Activated naive CD8-positive, alpha-beta T cell (primary cell): ENCODE results near the gene DISC1.
"Not testable (repeated sequence)": the region's sequence is repeated elsewhere in the genome, so short reads cannot be mapped to it uniquely, and the experiment has no call there.

Experiments
- H3K27ac Mint-ChIP-seq: one replicate; pipeline ENCODE4 v1.8.0; 2021; ENCODE audit warnings: mixed read lengths
- H3K27me3 Mint-ChIP-seq: one replicate; pipeline ENCODE4 v1.8.0; 2021; ENCODE audit warnings: mixed read lengths
- H3K36me3 Mint-ChIP-seq: one replicate; pipeline ENCODE4 v1.8.0; 2021; ENCODE audit warnings: mixed read lengths
- H3K4me1 Mint-ChIP-seq: one replicate; pipeline ENCODE4 v1.8.0; 2021; ENCODE audit warnings: low read depth, mixed read lengths
- H3K4me3 Mint-ChIP-seq: one replicate; pipeline ENCODE4 v1.8.0; 2021; ENCODE audit warnings: mild to moderate bottlenecking, mixed read lengths
- H3K9me3 Mint-ChIP-seq: one replicate; pipeline ENCODE4 v1.8.0; 2021; ENCODE audit warnings: low read depth, mixed read lengths

The DISC1 gene

DNA sequence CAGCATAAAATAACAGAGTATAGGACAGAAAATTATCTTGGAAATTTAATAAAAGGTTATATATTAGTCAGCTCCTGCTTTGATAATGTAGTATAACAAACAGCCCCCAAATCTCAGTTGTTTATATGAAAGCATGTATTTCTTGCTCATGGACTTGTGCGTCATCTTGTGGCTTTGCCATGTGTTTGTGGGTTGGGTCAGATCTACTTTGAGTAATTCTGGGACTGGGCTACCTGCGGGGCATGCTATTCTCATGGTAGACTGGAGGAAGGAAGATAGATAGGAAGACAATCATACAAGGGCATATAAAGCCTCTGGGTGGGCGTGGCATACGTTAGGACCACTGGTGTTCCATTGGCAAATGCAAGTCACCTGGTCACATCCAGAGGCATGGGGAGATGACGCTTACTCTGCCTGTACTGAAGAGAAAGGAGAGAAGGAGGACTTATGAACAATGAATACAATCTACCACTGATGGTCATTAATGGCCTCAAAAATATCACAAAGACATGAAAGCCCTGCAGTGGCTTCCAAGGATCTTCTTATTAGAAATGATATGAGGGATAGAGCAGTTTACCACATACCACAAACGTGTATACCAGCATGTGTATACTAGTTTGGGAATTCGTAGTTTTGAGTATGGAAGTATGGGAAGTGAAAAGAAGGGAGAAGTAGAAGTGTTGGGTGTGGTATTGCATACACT is 267.0 kb downstream of the DISC1 start:
- H3K9me3 Mint-ChIP-seq, result no peaks in the 10 kb centered on the region
- no peak overlapping the region for H3K27ac Mint-ChIP-seq
- H3K4me1 Mint-ChIP-seq, result peaks cover 4% of the 10 kb centered on the region
- peaks cover 13% of the 10 kb centered on the region for H3K36me3 Mint-ChIP-seq
- no peak overlapping the region for H3K4me3 Mint-ChIP-seq
- no peaks in the 10 kb centered on the region for H3K27me3 Mint-ChIP-seq

DNA sequence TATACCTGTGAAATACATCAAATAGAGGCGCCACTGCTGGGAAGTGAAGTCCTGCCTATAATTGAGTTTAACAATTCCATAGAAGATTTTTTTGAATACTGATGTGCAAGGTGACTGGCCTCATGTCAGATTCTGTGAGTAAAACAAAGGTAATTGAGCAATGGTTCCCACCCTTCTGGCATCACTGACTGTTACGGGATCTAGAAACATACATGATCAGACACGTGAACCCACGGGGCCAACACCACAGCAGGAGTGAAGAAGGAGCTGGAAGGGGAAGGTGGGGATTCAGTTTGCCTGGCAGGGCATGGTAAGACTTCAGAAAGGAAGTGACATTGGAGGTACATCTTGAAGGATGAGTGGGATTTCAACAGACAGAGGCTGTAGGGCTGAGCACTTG is 270.2 kb downstream of the DISC1 start:
- Mint-ChIP-seq H3K27me3 (no peaks in the 10 kb centered on the region), H3K4me3 (no peak overlapping the region), H3K4me1 (peaks cover 4% of the 10 kb centered on the region), H3K27ac (no peak overlapping the region), H3K36me3 (peaks cover 11% of the 10 kb centered on the region), H3K9me3 (no peaks in the 10 kb centered on the region)

DNA sequence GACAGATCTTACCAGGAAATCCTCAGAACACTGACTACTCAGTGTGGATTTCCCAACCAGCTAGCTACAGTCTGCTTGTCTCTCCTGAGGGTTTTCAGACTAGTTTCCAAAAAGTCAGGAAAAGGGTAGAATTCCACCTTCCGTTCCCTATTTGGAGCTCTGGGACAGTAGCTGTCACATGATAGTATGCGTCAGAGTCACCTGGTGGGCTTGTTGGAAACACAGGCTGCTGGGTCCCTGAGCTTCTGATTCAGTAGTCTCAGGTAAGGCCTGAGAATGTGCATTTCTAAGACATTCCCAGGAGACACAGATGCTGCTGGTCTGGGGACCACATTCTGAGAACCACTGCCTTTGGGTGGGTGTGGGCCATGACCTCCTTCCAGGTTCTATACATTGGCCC is 272.5 kb downstream of the DISC1 start:
- Mint-ChIP-seq H3K4me3 (no peak overlapping the region), H3K27me3 (no peaks in the 10 kb centered on the region), H3K27ac (no peak overlapping the region), H3K9me3 (no peaks in the 10 kb centered on the region), H3K4me1 (peaks cover 4% of the 10 kb centered on the region), H3K36me3 (peaks cover 19% of the 10 kb centered on the region)

DNA sequence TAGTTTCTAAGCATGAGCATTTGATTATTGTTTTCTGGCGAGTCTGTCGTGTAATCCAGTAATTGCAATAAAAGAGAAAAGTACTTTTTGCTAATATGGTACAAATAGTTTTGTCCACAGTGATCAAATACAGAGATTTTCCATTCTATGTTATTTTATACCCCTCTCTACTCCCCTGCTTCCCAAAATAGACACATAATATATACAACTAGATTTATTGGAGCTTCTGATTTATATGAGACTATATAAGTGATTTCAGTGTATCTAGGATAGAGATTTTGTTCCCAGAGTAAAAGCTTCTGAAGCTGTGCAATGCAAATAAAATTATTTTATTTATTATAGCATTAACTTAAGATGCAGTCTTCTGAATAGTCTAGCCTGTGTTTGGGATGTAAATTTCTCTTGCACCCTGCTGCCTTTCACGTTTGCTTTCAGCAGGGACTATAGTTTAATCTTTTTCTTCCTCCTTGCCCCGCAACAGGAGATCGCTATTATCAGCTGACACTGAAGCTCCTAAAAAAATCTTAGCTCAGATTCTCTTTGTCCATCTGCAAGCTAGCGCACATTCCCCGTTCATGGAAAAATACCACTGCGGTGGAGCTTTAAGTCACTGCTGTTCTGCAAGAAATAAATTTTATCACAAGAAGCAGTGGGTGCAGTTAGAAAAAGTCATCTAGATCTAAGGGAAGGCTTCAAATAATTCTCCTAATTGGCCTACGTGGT is 273.3 kb downstream of the DISC1 start:
- Mint-ChIP-seq H3K27ac (no peak overlapping the region), H3K27me3 (no peaks in the 10 kb centered on the region), H3K4me3 (no peak overlapping the region), H3K36me3 (peaks cover 22% of the 10 kb centered on the region), H3K9me3 (no peaks in the 10 kb centered on the region), H3K4me1 (peaks cover 4% of the 10 kb centered on the region)

DNA sequence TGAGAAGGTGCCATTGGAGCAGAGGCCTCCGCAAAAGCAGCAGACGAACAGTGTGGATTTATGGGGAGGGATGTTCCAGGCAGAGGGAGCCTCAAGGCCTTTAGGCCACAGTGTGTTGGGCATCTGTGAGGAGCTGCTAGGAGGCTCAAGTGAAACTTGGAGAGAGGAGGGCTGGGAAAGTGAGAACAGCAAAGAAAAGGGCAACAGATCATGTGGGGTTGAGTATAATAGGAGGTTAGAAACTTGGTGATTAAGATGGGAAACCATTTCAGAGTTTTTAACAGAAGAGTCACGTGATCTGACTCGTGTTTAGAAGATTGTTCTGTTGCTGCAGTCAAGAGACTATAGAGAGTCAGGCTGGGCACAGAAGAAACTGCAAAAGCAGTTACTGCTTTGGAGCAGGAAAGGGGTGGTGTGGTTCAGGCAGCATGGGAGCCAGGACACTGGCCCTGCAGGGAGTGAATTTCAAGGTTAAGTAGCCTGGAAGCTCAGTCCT is 277.0 kb downstream of the DISC1 start:
- Mint-ChIP-seq H3K27ac (no peak overlapping the region), H3K9me3 (no peaks in the 10 kb centered on the region), H3K36me3 (peaks cover 19% of the 10 kb centered on the region), H3K4me1 (peaks cover 3% of the 10 kb centered on the region), H3K27me3 (no peaks in the 10 kb centered on the region), H3K4me3 (no peak overlapping the region)

DNA sequence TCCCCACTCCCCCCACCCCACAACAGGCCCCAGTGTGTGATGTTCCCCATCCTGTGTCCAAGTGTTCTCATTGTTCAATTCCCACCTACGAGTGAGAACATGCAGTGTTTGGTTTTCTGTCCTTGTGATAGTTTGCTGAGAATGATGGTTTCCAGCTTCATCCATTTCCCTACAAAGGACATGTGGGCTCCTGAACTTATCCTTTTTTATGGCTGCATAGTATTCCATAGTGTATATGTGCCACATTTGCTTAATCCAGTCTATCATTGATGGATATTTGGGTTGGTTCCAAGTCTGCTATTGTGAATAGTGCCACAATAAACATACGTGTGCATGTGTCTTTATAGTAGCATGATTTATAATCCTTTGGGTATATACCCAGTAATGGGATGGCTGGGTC is 280.7 kb downstream of the DISC1 start:
- not testable (repeated sequence) for H3K27ac Mint-ChIP-seq, H3K27me3 Mint-ChIP-seq, H3K4me3 Mint-ChIP-seq, H3K9me3 Mint-ChIP-seq
- H3K36me3 Mint-ChIP-seq, result peaks cover 29% of the 10 kb centered on the region
- peaks cover 21% of the 10 kb centered on the region for H3K4me1 Mint-ChIP-seq

DNA sequence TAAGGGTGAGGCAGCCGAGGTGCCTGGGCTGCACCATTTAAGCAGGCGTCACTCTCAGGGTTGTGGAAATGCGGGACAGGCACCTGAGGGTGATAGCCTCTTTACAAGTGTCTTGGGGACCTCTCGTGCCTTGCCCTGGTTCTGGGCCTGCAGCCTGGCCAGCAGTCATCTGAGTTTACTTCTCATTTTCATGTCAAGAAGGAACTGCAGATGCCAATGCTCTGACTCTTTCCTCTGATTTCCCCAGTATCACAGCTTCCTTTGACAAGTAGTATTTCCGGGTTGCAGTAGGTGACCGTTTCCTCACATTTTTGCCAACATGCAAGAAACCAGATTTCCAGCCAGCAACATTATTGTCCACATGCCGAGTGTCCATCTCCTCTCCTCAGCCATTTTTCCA is 286.9 kb downstream of the DISC1 start:
- Mint-ChIP-seq H3K4me3 (no peak overlapping the region), H3K27ac (no peak overlapping the region)

DNA sequence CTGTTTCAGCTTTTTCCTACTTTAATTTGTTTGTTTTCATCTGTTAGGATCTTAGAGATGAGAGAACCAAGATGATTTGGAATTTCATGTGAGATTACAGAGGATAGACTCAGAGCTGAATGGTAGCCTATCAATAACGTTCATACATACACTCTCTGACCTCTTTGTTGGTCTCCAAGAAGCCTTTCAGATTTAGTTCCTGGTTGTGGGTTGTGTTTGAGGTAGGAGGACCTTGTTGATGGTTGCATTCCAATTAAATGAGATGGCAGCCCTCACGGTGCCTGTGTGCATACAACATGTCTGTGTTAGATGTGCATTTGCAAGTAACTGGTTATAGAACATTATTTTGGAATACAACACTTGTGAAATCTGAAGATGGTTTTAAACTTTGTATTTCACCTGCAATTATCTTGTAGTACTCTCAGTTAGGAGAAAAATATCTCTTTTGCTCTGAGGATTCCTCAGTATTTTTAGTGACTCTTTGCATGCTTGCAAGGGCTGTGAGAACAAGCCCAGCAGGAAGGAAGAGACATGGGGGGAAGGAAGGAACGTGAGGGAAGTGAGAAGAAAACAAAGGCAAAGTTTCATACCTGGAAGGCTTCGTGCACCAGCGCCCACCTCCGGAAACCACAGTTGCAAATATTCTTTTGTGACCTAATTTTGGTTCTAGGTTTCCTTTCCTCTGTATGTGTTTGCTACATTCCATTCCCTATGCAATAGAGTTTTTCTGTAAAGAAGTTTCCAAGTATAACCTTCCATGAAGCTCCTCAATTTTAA is 291.8 kb downstream of the DISC1 start:
- Mint-ChIP-seq H3K27ac (peak overlapping the region; percentile 71), H3K4me1 (peaks cover 80% of the 10 kb centered on the region), H3K4me3 (peak overlapping the region; percentile 75)

More for the DNA sequence above, 286.9 kb downstream of the DISC1 start:
- no peaks in the 10 kb centered on the region for H3K27me3 Mint-ChIP-seq
- H3K36me3 Mint-ChIP-seq, result peaks cover 10% of the 10 kb centered on the region
- peaks cover 74% of the 10 kb centered on the region for H3K4me1 Mint-ChIP-seq
- peaks cover 6% of the 10 kb centered on the region for H3K9me3 Mint-ChIP-seq

DNA sequence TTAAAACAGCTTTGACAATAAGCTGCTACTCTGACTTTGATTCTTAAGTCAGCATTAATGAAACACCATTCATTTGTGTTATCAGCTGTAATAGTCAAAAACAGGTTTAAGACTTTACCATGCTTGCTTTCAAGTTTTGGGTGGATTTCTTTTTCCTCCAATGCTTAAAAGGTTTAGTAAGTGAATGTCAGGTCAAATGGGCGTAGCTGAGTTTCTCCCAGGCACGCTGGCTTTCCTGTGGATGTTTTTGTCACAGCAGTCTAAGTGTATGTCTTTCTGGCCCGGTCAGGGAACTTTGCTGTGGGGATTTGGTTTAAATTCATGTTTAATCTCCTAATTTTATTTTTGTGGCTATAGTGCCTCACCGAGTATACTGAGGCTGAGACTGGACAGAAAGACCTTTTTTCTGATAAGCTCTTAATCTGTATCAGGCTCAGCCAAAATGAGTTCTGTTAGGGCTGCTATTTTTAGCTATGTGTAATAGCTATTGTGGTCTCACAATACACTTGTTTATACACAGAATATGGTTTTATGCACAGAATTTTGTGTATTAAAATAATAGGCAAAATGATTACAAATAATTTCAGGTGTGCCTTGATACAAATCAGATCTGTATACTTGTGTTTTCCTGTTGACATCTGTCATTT is 292.8 kb downstream of the DISC1 start:
- Mint-ChIP-seq H3K36me3 (no peaks in the 10 kb centered on the region), H3K9me3 (no peaks in the 10 kb centered on the region), H3K27ac (peak overlapping the region; percentile 70), H3K27me3 (no peaks in the 10 kb centered on the region), H3K4me1 (peaks cover 81% of the 10 kb centered on the region), H3K4me3 (peak overlapping the region; percentile 75)

More for the DNA sequence above, 291.8 kb downstream of the DISC1 start:
- Mint-ChIP-seq H3K27me3 (no peaks in the 10 kb centered on the region), H3K36me3 (no peaks in the 10 kb centered on the region), H3K9me3 (no peaks in the 10 kb centered on the region)

DNA sequence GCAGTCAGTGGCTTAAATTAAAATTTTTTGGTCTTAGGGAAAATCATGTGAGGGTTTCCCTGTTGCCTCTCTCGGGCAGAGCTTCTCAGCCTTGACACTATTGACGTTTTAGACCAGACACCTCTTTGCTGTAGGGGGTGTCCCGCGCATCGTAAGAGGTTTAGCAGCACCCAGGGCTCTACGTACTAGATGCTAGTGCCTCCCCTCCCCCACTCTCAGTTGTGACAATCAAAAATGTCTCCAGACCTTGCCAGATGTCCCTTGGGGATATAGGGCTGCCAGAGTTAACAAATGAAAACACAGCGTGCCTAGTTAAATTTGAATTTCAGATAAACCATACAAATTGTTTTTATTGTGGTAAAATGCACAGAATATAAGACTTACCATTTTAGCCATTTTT is 293.3 kb downstream of the DISC1 start:
- Mint-ChIP-seq H3K4me1 (peaks cover 76% of the 10 kb centered on the region), H3K27me3 (no peaks in the 10 kb centered on the region), H3K36me3 (no peaks in the 10 kb centered on the region), H3K4me3 (peak overlapping the region; percentile 75), H3K27ac (peak overlapping the region; percentile 70), H3K9me3 (no peaks in the 10 kb centered on the region)

DNA sequence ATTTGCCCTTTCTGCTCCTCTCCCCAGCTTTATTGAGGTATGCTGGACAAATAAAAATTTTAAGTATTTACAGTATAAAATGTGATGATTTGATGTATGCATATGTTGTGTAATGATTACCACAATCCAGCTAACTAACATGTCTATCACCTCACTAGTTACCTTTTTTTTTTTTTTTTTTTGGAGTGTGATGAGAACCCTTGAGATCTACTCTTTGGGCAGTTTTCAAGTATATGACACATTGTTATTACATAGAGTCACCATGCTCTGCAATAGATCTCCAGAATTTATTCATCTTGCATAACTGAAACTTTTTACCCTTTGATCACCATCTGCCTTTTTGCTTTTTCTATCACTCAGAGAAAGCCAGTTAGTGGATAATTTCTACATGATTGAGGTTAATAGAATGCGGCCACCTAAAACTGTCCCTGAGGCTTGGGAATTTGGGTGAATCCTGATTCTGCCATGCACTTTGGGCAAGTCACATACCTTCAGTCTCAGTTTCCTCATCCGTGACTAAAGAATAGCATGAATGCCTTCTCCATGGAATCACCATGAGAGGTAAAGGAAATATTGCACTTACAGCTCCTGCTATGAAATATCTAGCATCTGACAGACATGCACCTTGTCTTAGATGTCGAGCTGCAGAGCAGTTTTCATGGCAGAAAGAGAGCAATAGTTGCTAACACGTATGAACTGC is 295.2 kb downstream of the DISC1 start:
- H3K27me3 Mint-ChIP-seq, result no peaks in the 10 kb centered on the region
- peaks cover 4% of the 10 kb centered on the region for H3K36me3 Mint-ChIP-seq
- H3K9me3 Mint-ChIP-seq, result no peaks in the 10 kb centered on the region
- peaks cover 62% of the 10 kb centered on the region for H3K4me1 Mint-ChIP-seq
- no peak overlapping the region for H3K4me3 Mint-ChIP-seq
- H3K27ac Mint-ChIP-seq, result no peak overlapping the region

DNA sequence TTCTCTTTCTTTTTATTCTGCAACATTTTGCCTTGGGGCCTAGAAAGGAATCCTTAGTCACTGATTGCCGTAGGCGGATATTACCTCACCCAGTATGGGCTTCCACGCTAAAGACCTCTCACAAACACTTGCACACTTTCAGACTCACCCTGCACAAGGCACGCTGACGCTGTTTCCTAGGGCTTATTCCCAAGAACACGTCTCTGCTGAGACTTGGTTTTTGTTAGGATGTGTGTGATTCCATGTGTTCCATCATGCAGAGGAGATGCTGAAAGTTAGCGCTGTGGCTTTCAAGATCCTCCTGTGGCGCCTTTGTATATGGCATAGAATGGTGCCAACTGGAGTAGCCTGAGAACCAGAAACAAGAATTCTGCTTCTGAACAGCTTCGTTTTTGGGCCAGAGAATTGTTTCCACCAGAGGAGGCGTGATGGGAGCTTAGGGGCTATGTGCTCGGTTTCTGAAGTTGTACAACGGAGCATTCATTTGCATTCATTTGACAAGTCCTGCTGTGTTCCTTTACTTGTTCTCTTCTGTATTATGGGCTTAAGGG is 297.0 kb downstream of the DISC1 start:
- peaks cover 48% of the 10 kb centered on the region for H3K4me1 Mint-ChIP-seq
- H3K27me3 Mint-ChIP-seq, result no peaks in the 10 kb centered on the region
- H3K4me3 Mint-ChIP-seq, result no peak overlapping the region
- H3K9me3 Mint-ChIP-seq, result no peaks in the 10 kb centered on the region
- no peak overlapping the region for H3K27ac Mint-ChIP-seq
- H3K36me3 Mint-ChIP-seq, result peaks cover 4% of the 10 kb centered on the region

DNA sequence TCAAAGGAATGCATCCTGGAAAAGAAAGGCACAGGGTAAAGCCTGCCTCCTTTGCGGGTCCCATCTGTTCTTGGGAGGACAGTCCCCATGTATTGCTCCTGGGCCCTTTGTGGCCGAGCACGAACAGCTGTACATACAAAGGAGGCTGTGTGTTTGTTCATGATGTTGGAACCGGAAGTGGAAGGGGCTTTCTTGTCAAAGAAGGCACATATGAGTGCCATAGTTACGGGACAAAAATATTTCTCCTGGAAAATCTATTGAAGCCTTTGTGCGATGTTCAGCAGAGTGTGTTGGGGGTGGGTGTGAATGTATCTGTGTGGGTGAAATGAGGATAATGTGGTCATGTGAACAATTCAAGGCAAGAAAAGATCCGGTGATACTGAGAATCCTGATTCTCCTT is 297.6 kb downstream of the DISC1 start:
- no peak overlapping the region for H3K4me3 Mint-ChIP-seq
- H3K4me1 Mint-ChIP-seq, result peaks cover 45% of the 10 kb centered on the region
- H3K36me3 Mint-ChIP-seq, result peaks cover 4% of the 10 kb centered on the region
- no peak overlapping the region for H3K27ac Mint-ChIP-seq
- no peaks in the 10 kb centered on the region for H3K9me3 Mint-ChIP-seq
- no peaks in the 10 kb centered on the region for H3K27me3 Mint-ChIP-seq

DNA sequence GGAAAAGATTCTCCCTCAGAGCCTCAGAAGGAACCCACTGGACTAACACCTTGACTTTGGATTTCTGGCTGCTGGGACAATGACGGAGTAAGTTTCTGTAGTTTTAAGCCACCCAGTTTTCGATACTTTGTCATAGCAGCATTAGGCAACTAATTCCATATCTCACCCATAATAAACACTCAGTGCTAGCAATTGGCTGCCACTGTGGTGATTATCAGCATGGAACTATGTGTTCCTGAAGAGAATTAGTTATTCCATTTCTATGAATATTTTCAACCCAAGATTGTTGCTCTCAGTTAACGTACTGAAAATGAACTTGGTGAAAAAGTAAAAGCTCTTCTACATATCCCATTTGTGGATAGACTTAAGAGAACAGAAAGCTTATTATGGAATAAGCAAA is 299.3 kb downstream of the DISC1 start:
- H3K4me1 Mint-ChIP-seq, result peaks cover 48% of the 10 kb centered on the region
- H3K36me3 Mint-ChIP-seq, result peaks cover 4% of the 10 kb centered on the region
- H3K9me3 Mint-ChIP-seq, result no peaks in the 10 kb centered on the region
- no peaks in the 10 kb centered on the region for H3K27me3 Mint-ChIP-seq
- no peak overlapping the region for H3K4me3 Mint-ChIP-seq
- H3K27ac Mint-ChIP-seq, result no peak overlapping the region
